ENCODE data around the gene CPTP.

Gene CPTP

DNA sequence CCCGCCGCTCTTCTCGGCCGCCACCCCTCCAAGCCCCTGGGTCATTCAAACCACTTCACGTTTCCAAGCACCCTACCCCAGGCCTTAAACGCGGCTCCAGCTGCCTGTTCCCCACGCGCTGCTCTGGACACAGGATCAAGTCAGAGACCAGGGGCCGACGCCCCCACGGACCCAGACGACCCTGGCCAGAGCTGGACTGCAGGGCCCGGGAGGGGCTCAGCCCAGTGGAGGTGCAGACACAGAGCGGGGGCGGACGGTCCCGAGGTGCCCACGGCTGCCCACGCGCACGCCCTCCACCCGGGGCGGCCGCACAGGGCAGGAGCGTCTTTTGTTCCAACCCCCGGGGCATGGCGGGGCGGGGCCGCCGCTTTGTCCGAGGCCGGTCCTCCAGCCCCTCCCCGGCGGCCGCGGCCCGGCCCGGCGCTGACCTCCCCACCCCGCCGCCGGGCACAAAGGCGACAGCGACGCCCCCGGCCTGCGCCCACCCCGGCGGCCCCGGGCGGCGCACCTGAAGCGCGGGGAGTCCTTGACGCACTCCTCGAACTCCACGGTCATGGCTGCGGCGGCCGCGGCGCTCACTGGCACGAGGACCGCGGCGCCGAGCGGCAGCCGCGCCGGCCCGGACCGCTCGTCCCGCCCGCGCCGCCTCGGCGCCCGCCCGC lies 17.2 kb upstream of the CPTP start:
- Histone ChIP-seq H3K9ac (ENCODE audit: low read depth in 1 of 2, low read length in 2 of 2) (peak overlapping the region; percentile 60 to 68), H3K27me3 (ENCODE audit: control insufficient read depth in 2 of 2, insufficient read depth in 2 of 2, low read length in 2 of 2) (no peaks in the 10 kb centered on the region), H3K4me3 (ENCODE audit: low read length in 2 of 2) (peak overlapping the region; percentile 69 to 70), H3K4me1 (ENCODE audit: control insufficient read depth in 2 of 2, insufficient read depth in 2 of 2, low read length in 2 of 2) (peaks cover 33 to 39% of the 10 kb centered on the region in 2 donors), H3K27ac (ENCODE audit: low read depth in 2 of 2, low read length in 2 of 2) (peak overlapping the region; percentile 63 to 69), H3K9me3 (ENCODE audit: control insufficient read depth in 2 of 2, low read length in 2 of 2) (no peaks in the 10 kb centered on the region), H3K36me3 (ENCODE audit: control insufficient read depth in 2 of 2, insufficient read depth in 2 of 2, low read length in 2 of 2) (peaks cover 9 to 16% of the 10 kb centered on the region in 2 donors)

DNA sequence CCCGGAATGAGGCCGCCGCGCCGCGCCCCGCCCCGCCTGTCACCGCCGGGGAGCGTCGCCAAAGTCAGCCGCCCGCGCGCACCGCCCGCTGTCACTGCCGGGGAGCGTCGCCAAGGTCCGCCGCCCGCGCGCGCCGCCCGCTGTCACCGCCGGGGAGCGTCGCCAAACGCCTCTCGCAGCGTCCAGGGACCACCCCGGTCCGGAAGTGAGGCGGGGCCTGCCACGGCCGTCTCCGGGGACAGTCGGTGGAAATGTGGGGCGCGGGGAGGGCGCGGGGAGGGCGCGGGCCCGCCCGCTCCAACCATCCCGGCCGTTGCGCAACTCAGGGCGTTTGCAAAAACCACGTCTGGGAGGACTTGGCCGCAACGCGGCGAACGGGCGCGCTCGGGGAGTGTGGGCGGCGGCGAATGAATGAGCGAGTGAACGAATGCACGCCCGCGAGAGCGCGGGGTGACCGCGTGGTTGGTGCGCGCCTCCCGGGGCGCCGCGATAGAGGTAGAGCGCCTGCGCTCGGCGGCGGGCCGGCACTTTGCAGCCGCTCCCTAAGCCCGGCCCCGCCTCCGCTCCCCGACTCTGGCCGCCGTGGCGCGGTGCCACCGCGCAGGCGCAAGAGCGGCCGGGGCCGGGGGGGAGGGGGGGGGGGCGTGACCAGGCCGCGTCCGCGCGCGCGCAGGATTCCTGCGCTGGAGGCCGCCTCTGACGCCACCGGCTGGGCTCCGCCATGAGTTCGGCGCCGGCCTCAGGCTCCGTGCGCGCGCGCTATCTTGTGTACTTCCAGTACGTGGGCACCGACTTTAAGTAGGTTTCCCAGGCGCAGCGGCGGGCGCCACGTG lies 16.5 kb upstream of the CPTP start, which contains the start of the genes ACAP3 and PUSL1:
Gene ACAP3 (minus strand): TSS at position 8 of the 833 bp plus-strand sequence. CDS start 115 bp downstream, outside the sequence.
Gene PUSL1 (plus strand): TSS at position 675 of the 833 bp plus-strand sequence. CDS start 47 bp downstream, at position 722.
- Histone ChIP-seq H3K9ac (ENCODE audit: low read depth in 1 of 2, low read length in 2 of 2) (peak within 1 kb of the TSS; percentile 65 to 79), H3K4me3 (ENCODE audit: low read length in 2 of 2) (peak within 1 kb of the TSS; percentile 70 to 80), H3K27ac (ENCODE audit: low read depth in 2 of 2, low read length in 2 of 2) (peak within 1 kb of the TSS; percentile 93 to 96), H3K27me3 (ENCODE audit: control insufficient read depth in 2 of 2, insufficient read depth in 2 of 2, low read length in 2 of 2) (no peaks in the 10 kb centered on the region), H3K4me1 (ENCODE audit: control insufficient read depth in 2 of 2, insufficient read depth in 2 of 2, low read length in 2 of 2) (peaks cover 33 to 39% of the 10 kb centered on the region in 2 donors), H3K9me3 (ENCODE audit: control insufficient read depth in 2 of 2, low read length in 2 of 2) (no peaks in the 10 kb centered on the region), H3K36me3 (ENCODE audit: control insufficient read depth in 2 of 2, insufficient read depth in 2 of 2, low read length in 2 of 2) (peaks cover 16 to 22% of the 10 kb centered on the region in 2 donors)

DNA sequence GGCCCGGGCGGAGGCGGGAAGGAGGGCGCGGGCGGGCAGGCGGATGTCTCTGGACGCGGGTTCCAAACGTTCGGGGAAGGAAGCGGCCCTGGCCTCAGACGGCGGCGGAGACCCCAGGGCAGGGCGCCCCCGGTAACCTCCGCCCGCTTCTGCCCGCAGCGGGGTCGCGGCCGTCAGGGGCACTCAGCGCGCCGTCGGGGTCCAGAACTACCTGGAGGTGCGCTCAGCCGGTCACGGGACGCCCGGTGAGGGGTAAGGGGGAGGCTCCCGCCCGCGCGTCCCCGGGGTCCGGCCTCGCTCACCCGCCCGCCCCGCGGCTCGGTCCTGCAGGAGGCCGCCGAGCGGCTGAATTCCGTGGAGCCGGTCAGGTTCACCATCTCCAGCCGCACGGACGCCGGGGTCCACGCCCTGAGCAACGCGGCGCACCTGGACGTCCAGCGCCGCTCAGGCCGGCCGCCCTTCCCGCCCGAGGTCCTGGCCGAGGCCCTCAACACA lies 15.8 kb upstream of the CPTP start:
- Histone ChIP-seq H3K27ac (ENCODE audit: low read depth in 2 of 2, low read length in 2 of 2) (peak overlapping the region; percentile 93 to 96), H3K9me3 (ENCODE audit: control insufficient read depth in 2 of 2, low read length in 2 of 2) (no peaks in the 10 kb centered on the region), H3K36me3 (ENCODE audit: control insufficient read depth in 2 of 2, insufficient read depth in 2 of 2, low read length in 2 of 2) (peaks cover 22 to 28% of the 10 kb centered on the region in 2 donors), H3K27me3 (ENCODE audit: control insufficient read depth in 2 of 2, insufficient read depth in 2 of 2, low read length in 2 of 2) (no peaks in the 10 kb centered on the region), H3K9ac (ENCODE audit: low read depth in 1 of 2, low read length in 2 of 2) (peak overlapping the region; percentile 63 to 79), H3K4me1 (ENCODE audit: control insufficient read depth in 2 of 2, insufficient read depth in 2 of 2, low read length in 2 of 2) (peaks cover 33 to 39% of the 10 kb centered on the region in 2 donors), H3K4me3 (ENCODE audit: low read length in 2 of 2) (peak overlapping the region; percentile 68 to 80)

DNA sequence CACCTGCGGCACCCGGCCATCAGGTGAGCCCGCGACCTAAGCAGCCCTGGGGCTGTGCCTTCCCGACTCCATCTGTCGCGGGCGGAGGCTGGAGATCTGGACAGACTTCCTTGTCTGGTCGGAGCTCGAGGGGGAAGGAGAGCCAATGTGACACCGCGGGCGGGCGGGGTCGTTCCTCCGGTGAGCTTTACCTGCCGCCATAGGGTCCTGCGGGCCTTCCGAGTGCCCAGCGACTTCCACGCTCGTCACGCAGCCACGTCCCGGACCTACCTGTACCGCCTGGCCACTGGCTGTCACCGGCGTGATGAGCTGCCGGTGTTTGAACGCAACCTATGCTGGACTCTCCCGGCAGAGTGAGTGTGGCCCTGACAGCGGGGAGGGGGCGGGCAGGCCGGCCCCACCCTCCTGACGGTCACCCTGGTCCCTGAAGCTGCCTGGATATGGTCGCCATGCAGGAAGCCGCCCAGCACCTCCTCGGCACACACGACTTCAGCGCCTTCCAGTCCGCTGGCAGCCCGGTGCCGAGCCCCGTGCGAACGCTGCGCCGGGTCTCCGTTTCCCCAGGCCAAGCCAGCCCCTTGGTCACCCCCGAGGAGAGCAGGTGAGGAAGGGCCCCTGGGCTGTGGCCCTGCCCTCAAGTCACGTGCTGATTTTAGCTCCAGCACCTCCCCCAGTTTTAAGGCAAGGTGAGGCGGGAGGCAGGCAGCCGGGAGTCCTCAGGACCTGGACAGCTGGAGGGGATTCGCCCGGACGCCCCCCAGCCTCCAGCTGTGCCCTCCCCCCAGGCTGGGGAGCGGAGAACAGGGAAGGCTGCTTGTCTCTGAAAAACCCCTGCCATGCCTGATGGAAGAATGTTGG lies 15.1 kb upstream of the CPTP start:
- Histone ChIP-seq H3K27ac (ENCODE audit: low read depth in 2 of 2, low read length in 2 of 2) (peak overlapping the region; percentile 93 to 96), H3K36me3 (ENCODE audit: control insufficient read depth in 2 of 2, insufficient read depth in 2 of 2, low read length in 2 of 2) (peaks cover 29 to 35% of the 10 kb centered on the region in 2 donors), H3K4me1 (ENCODE audit: control insufficient read depth in 2 of 2, insufficient read depth in 2 of 2, low read length in 2 of 2) (peaks cover 33 to 38% of the 10 kb centered on the region in 2 donors), H3K9ac (ENCODE audit: low read depth in 1 of 2, low read length in 2 of 2) (peak overlapping the region; percentile 63 to 79), H3K4me3 (ENCODE audit: low read length in 2 of 2) (peak overlapping the region; percentile 68 to 80), H3K9me3 (ENCODE audit: control insufficient read depth in 2 of 2, low read length in 2 of 2) (no peaks in the 10 kb centered on the region), H3K27me3 (ENCODE audit: control insufficient read depth in 2 of 2, insufficient read depth in 2 of 2, low read length in 2 of 2) (no peaks in the 10 kb centered on the region)

DNA sequence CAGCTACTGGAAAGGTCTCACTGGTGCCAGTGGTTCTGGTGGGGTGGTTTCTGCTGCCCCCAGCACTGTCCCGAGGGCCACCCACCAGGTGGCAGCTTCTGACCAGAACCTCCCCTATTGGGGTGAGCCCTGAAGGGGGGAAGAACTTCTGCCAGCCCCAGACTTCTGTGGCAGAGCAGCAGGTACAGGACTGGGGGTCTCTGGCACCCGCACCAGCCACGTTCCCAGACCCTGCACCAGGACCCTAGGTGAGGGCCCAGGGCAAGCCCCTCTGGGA lies 14.6 kb upstream of the CPTP start:
- H3K4me1 ChIP-seq (ENCODE audit: control insufficient read depth in 2 of 2, insufficient read depth in 2 of 2, low read length in 2 of 2): peaks cover 28 to 32% of the 10 kb centered on the region in 2 donors
- H3K9ac ChIP-seq (ENCODE audit: low read depth in 1 of 2, low read length in 2 of 2): no peak overlapping the region
- H3K27ac ChIP-seq (ENCODE audit: low read depth in 2 of 2, low read length in 2 of 2): peak overlapping the region in 1 of 2 donors; percentile 16

DNA sequence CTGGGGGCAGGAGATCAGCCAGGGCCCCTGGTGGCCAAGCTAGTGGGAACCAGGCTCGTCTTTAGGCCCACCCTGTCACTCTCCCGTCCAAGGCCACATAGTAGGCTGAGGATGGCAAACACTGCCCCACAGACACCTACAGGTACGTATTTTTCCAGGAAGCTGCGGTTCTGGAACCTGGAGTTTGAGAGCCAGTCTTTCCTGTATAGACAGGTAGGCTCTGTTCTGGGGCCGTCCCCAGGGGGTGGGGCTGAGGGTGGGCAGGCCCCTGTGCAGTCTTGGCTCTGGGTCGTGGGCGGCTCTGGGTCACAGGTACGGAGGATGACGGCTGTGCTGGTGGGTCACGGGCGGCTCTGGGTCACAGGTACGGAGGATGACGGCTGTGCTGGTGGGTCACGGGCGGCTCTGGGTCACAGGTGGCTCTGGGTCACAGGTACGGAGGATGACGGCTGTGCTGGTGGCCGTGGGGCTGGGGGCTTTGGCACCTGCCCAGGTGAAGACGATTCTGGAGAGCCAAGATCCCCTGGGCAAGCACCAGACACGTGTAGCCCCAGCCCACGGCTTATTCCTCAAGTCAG lies 14.0 kb upstream of the CPTP start:
- no peak overlapping the region for H3K4me3 ChIP-seq (ENCODE audit: low read length in 2 of 2)
- no peak overlapping the region for H3K27ac ChIP-seq (ENCODE audit: low read depth in 2 of 2, low read length in 2 of 2)
- H3K9ac ChIP-seq (ENCODE audit: low read depth in 1 of 2, low read length in 2 of 2): no peak overlapping the region
- peaks cover 36 to 42% of the 10 kb centered on the region in 2 donors for H3K36me3 ChIP-seq (ENCODE audit: control insufficient read depth in 2 of 2, insufficient read depth in 2 of 2, low read length in 2 of 2)
- no peaks in the 10 kb centered on the region for H3K27me3 ChIP-seq (ENCODE audit: control insufficient read depth in 2 of 2, insufficient read depth in 2 of 2, low read length in 2 of 2)
- no peaks in the 10 kb centered on the region for H3K9me3 ChIP-seq (ENCODE audit: control insufficient read depth in 2 of 2, low read length in 2 of 2)
- peaks cover 23 to 27% of the 10 kb centered on the region in 2 donors for H3K4me1 ChIP-seq (ENCODE audit: control insufficient read depth in 2 of 2, insufficient read depth in 2 of 2, low read length in 2 of 2)

More for the DNA sequence above, 14.6 kb upstream of the CPTP start:
- H3K27me3 ChIP-seq (ENCODE audit: control insufficient read depth in 2 of 2, insufficient read depth in 2 of 2, low read length in 2 of 2): no peaks in the 10 kb centered on the region
- H3K9me3 ChIP-seq (ENCODE audit: control insufficient read depth in 2 of 2, low read length in 2 of 2): no peaks in the 10 kb centered on the region
- no peak overlapping the region for H3K4me3 ChIP-seq (ENCODE audit: low read length in 2 of 2)
- peaks cover 35 to 41% of the 10 kb centered on the region in 2 donors for H3K36me3 ChIP-seq (ENCODE audit: control insufficient read depth in 2 of 2, insufficient read depth in 2 of 2, low read length in 2 of 2)

- Histone ChIP-seq H3K9me3 (ENCODE audit: control insufficient read depth in 2 of 2, low read length in 2 of 2) (no peaks in the 10 kb centered on the region), H3K27ac (ENCODE audit: low read depth in 2 of 2, low read length in 2 of 2) (no peak overlapping the region), H3K4me3 (ENCODE audit: low read length in 2 of 2) (no peak overlapping the region), H3K36me3 (ENCODE audit: control insufficient read depth in 2 of 2, insufficient read depth in 2 of 2, low read length in 2 of 2) (peaks cover 36 to 42% of the 10 kb centered on the region in 2 donors), H3K27me3 (ENCODE audit: control insufficient read depth in 2 of 2, insufficient read depth in 2 of 2, low read length in 2 of 2) (no peaks in the 10 kb centered on the region), H3K4me1 (ENCODE audit: control insufficient read depth in 2 of 2, insufficient read depth in 2 of 2, low read length in 2 of 2) (peaks cover 15 to 19% of the 10 kb centered on the region in 2 donors), H3K9ac (ENCODE audit: low read depth in 1 of 2, low read length in 2 of 2) (no peak overlapping the region)
Observed at GRCh38 chr1:1311107-1312104, 13.2 kb upstream of the CPTP start.

- no peak overlapping the region for H3K27ac ChIP-seq (ENCODE audit: low read depth in 2 of 2, low read length in 2 of 2)
- H3K4me1 ChIP-seq (ENCODE audit: control insufficient read depth in 2 of 2, insufficient read depth in 2 of 2, low read length in 2 of 2): peaks cover 6 to 10% of the 10 kb centered on the region in 2 donors
- peaks cover 36 to 47% of the 10 kb centered on the region in 2 donors for H3K36me3 ChIP-seq (ENCODE audit: control insufficient read depth in 2 of 2, insufficient read depth in 2 of 2, low read length in 2 of 2)
- H3K27me3 ChIP-seq (ENCODE audit: control insufficient read depth in 2 of 2, insufficient read depth in 2 of 2, low read length in 2 of 2): no peaks in the 10 kb centered on the region
- H3K9ac ChIP-seq (ENCODE audit: low read depth in 1 of 2, low read length in 2 of 2): no peak overlapping the region
- H3K9me3 ChIP-seq (ENCODE audit: control insufficient read depth in 2 of 2, low read length in 2 of 2): no peaks in the 10 kb centered on the region
- H3K4me3 ChIP-seq (ENCODE audit: low read length in 2 of 2): no peak overlapping the region
Observed at GRCh38 chr1:1312450-1313314, 11.9 kb upstream of the CPTP start.

Measured in mucosa of rectum (tissue), 2 donors.